Suppressor macrophage treated with lipopolysaccharide for 4 hours (primary cell): ENCODE results near the gene BUD13.
"Not testable (repeated sequence)": the region's sequence is repeated elsewhere in the genome, so short reads cannot be mapped to it uniquely, and the experiment has no call there.

Experiments used
- DNase-seq: peaks from one replicate; pipeline ENCODE4 v3.0.0-alpha.2; 2020

The BUD13 gene, protein sequence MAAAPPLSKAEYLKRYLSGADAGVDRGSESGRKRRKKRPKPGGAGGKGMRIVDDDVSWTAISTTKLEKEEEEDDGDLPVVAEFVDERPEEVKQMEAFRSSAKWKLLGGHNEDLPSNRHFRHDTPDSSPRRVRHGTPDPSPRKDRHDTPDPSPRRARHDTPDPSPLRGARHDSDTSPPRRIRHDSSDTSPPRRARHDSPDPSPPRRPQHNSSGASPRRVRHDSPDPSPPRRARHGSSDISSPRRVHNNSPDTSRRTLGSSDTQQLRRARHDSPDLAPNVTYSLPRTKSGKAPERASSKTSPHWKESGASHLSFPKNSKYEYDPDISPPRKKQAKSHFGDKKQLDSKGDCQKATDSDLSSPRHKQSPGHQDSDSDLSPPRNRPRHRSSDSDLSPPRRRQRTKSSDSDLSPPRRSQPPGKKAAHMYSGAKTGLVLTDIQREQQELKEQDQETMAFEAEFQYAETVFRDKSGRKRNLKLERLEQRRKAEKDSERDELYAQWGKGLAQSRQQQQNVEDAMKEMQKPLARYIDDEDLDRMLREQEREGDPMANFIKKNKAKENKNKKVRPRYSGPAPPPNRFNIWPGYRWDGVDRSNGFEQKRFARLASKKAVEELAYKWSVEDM

DNA sequence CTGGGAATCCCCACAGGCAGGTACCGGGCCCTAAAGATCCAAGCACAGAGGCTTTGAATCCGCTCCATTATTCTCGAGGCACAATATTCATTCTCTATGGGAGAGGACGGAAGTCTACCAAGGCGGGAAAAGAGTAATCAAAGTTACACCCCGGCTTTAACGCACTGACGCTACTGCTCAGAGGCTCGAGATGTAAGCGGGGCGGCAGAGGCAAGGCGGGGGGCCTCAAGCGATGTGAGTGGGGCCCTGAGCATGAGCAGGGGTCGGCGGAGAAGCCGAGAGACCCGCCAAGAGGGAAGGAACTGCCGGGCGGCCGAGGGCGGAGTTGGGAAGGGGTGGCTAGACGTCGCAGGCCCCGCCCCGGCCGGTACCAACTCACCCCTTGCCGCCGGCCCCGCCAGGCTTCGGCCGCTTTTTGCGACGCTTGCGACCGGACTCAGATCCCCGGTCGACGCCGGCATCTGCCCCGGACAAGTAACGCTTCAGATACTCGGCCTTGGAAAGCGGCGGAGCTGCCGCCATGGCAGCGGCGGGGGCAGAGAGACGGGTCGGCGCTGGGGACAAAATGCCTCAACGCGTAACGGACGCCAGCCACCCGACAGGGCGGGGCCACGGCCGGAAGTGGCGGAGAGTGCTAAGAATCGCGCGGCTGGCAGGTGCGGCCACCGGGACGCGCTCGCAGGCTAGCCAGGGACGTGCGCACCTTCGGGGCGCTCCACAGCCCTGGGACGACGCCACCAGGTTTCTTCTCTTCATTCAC lies at the start of gene BUD13:
Gene BUD13, minus strand, starts transcription at position 545 of the 760 bp plus-strand sequence. Its CDS starts 23 bp downstream, at position 522.
- peak; percentile 92 for DNase-seq

DNA sequence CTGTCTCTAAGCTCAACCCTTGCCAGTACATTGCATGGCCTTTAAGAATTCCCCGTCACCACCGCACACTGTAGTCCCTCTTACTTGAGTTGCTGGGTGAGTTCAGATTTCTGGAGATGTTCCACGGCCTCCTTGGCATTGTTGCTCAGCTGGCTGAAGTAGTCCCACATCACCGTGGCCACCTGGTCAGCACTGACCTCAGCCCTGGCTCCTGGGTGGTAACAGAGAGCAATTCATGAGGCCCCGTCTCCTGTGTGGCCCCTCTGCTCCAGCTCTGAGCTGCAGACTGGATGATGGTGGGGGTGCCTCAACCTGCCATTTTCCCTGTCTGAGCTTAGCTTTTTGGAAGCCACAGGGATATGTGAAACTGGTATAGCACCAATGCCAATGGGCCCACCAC lies 49.8 kb upstream of the BUD13 start:
- DNase-seq = no peak

DNA sequence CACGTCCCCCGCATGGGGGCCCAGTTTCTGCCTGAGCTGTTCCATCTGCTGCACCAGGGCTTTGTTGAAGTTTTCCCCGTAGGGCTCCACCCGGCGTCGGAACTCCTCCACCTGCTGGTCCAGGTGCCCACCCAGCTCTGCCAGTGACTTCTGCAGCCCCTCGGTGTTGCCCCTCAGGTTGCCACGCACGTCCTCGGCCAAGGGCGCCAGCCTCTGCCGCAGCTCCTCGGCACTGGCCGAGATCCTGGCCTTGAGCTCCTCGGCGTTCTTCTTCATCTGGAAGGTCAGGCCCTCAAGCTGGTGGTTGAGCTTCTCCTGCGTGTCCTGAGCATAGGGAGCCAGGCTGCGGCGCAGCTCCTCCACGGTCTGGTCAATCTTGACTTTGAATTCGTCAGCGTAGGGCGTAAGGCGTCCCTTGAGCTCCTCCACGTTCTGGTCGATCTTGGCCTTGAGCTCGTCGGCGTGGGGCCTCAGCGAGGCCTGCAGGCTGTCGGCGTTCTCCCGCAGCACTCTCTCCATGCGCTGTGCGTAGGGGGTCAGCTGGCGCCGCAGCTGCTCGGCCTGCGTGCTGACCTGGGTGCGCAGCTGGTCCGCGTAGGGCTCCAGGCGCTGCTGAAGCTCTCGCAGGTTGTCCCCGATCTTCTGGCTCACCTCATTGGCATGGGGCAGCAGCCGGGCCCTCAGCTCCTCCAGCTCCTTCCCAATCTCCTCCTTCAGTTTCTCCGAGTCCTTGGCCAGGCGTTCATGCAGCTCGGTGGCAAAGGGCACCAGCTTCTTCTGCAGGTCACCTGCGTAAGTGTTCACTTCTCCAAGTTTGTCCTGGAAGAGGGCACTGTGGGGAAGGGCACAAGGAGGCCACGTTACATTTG lies 48.5 kb upstream of the BUD13 start:
- DNase-seq = no peak

DNA sequence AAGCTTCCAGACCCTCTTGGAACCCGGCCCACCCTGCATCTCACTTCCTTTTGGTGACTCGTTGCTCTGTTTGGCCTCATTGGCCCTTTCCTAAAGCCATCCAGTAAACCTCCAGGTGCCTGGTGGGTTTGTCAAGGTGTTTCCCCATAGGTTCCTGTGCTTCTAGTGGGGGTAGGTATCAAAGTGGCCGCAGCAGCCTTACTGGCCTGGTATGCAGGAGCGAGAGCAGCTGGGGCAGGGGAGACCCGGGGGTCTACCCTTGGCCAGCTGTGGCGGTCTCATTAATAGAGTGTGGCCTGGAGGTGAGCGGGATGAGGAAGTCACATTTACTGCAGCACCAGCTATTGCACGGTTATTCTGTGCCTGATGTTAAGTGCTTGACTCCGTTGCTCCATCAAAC lies 46.3 kb upstream of the BUD13 start:
- DNase-seq = no peak

DNA sequence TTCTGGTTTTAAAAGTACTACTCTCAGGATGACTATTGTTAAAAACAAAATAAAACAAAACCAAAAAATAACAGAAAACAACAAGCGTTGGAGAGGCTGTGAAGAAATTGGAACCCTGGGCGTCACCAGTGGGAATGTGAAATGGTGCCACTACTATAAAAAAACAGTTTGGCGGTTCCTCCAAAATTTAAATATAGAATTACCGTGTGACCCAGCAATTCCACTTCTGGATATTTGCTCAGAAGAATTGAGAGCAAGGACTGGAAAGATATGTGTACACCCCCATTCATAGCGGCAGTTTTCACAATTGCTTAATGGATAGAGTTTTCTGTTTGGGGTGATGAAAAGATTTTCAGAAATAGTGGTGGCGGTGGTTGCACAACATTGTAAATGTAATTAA lies 41.7 kb upstream of the BUD13 start:
- no peak for DNase-seq

DNA sequence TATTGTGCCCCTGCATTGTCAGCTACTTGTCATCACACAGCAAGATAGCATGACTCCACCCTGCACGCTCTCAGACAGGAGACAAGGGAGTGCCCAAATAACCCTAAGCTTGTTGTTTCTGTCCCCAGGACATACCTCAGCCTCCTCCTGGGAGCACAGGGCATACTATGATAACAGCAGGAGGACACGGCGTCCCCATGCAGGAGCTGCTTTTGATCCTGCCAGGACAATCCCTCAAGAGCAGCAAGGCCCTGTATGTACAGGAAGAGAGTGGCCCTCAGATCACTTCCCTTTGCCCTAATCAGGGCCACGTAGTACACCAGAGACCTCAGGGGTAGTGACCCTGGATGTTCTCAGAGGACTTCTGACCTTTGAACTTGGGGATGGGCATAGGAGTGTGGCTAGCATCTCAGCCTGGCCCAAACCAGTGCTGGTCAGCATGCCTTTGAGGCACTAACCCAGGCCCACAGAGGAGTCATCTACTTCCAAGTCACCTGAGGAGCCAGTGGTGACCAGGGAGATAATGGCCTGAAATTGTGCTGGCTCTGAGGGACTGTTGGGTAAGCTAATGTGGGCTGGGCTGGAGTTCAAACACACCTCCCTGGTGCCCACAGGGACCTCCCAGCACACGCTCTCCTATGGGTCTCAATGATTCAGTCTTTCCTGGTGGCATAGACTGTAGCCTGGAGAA lies 41.1 kb upstream of the BUD13 start:
- no peak for DNase-seq

DNA sequence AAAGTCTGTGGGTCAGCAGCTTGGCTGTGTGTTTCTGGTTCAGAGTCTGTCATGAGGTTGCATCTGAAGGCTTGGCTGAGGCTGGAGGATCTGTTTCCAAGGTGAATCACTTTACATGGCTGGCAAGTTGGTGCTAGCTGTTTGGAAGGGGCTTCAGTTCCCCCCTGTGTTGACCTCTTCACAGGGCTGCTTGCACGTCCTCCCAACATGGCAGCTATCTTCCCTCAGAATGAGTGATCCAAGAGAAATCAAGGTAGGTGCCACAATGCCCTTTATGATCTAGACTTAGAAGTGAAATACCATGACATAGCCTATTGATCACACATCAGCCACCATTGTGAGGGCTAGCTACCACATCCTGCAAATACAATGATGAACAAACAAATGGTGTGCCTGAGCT lies 40.4 kb upstream of the BUD13 start:
- DNase-seq = no peak

DNA sequence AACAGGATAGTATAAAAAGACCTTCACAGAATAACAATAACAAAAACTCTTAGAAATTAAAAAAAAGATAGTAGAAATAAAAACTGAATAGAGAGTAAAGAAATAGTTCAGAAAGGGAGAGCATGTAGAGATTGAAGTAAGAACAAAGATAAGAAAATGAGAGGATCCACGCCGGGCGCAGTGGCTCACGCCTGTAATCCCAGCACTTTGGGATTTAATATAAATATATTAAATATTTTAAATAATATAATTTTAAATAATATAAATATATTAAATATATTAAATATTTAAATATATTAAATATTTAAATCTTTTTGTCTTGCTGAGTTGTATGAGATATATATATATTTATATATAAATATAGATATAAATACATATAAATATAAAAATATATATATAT lies 39.3 kb upstream of the BUD13 start:
- DNase-seq = no peak

DNA sequence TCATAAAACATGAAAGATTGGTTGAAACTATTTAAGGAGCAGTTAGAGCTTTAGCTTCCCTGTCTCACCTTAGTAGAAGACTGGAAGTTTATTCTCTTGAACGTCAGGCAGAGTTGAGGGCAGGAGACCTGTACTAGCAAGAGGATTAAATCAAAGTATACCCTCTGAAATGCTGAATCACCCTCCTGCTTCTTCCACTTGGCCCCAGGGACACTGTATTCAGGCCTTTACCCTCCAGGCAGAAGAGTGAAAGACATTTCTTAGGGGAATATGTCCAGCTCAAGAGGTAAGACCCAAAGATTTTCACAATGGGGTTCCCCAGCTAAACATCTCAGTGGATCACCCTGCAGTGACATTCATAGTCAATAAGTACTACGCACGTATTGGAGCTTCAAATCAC lies 38.4 kb upstream of the BUD13 start:
- DNase-seq = no peak

DNA sequence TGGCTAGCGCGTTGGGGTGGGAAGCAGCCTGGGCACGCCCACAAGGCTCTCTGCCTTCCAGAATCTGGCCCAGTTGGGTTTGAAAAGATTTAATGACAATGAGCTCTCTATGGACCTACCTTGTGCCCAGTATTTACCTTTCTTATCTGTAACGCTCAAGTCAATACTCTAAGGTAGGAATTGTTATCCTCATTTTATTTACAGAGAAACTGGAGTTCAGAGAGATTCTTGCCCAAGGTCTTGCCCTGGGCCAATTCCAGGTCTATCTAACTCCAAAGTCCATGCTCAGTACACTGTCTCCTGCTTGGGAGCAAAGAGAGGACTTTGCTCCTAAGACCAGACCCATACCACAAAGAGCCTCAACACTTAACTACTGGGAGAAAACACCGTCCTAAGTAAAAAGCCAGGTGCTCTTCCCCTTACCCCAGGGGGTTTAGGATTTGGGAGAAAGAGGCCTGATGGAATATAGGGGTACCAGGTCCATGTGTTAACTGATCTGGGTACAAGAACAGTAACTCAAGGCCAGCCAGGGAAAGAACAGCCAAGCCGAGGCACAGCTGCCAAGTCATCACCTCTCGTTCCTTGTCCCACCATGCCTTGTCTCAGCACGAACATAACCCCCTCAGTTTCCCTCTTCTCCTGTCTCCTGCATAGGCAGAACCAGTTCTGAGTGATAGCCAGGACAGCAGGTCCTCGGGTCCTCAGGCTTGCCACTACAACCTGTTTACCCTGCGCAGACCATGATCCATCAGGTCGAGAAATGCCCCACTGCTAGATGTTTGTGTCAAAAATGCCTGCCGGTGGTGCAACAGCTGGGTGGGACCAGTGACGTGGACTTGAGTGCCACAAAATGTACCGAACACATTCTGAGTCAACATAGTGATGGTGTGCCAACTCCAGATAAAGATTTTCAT lies 35.7 kb upstream of the BUD13 start:
- DNase-seq = no peak

DNA sequence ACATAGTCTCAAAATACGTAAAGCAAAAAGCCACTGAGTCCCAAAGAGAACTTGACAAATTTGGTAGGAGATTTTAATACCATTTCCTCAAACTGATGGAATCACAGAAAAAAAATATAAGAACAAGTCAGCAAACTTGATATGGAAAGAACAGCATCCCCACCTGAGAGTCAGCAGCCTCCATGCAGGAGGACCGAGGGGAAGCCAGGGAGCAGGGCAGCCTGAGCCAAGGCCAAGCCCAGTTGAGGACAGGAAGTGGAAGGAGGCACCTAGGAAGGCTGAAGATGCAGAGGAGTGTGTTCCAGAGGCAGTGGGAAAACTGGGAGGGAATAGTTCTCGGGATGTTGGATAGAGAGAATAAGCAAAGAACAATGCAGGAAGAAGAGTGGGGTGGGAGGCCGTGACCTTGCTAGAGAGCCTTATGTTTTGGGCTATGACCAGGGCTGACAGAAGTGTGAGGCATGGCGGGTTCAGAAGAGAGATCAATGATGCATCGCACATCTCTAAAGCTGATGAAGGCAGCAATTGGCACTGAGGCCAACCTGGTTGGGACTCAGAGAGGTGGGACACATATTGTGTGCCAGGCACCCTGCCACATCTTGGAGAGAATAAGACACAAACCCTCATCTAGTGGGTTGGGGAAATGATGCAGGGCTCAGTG lies 34.9 kb upstream of the BUD13 start:
- no peak for DNase-seq

DNA sequence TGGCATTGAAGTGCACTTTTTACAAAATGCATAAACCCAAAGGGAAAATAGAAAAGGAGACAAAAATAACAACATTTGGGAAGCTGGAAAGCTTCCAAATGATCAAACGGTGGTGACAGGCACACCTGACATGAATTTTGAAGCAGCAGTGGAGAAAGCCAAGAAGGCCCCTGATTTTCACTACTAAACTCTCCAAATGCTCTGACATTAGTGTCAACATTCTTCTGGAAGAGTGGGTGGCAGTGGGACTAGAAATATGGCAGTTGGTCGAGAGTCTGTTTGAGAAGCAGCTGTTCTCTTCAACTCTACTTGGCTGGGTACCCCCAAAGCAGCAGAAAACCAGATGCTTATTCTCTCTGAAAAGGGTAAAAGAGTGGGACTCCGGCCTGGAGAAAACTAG lies 31.2 kb upstream of the BUD13 start:
- no peak for DNase-seq

DNA sequence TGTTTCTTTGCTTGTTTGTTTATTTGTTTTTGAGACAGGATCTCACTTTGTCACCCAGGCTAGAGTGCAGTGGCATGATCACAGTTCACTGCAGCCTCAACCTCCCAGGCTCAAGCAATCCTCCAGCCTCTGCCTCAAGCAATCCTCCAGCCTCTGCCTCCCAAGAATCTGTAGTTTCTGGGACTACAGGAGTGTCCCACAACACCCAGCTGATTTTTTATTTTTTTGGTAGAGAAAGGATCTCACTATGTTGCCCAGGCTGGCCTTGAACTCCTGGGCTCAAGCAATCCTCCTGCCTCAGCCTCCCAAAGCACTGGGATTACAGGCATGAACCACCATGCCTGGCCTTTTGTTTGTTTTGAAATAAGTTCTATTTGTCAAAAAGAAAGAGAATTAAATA lies 28.9 kb upstream of the BUD13 start:
- DNase-seq = not testable (repeated sequence)

DNA sequence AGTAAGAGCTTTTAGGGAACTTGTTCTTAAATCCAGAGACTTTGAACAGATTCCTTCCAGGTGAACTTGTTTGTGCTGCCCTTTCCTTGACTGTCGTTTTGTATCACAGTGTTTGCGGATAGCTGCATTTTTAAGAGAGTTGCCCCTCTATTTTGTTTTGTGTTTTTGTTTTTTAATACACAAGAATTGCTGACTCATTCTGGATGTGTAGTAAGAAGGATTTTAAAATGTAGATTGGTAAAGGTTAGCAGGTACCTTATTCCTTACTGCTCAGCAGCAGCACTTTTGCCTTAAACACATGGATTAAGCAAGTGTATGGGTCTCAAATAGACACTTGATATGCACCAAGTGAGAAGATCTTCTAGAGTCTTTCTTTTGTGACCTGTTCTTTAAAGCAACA lies 27.8 kb upstream of the BUD13 start:
- no peak for DNase-seq

DNA sequence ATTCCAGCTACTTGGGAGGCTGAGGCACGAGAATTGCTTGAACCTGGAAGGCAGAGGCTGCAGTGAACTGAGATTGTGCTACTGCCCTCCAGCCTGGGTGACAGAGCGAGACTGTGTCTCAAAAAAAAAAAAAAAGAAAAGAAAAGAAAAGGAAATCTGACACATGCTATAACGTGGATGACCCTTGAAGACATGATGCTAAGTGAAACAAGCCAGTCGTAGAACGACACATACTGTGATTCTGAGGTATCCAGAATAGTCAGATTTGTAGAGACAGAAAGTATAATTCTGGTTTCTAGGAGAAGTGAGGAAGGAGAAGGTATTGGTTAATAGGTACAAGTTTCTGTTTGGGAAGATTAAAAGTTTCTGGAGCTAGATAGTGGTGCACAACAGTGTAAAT lies 25.6 kb upstream of the BUD13 start:
- DNase-seq = no peak

DNA sequence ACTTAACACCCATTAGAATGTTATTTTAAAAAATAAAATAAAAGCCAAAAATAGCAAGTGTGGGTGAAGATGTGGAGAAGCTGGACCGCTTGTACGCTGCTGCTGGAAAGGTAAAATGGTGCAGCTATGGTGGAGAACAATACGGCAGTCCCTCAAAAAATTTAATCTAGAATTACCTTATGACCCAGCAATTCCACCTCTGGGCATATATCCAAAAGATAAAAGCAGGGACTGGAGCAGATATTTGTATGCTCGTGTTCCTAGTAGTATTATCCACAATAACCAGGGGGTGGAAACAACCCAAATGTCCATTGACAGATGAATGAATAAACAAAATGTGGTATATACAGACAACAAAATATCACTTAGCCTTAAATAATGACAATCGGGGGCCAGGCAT lies 25.0 kb upstream of the BUD13 start:
- DNase-seq = no peak

DNA sequence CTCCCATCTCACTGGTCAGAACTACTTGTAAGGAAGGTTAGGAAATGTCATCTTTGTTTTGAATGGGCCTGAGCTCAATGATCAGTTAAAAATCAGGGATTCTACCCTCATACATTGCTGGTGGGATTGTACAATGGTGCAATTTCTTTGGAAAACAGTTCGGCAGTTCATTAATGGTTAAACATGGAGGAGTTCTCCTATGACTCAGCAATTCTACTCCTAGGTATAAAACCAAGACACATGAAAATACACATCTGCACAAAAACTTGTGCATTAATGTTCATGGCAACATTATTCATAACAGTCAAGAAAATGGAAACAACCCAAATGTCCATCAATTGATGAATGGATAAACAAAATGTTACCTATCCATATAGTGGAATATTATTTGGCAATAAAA lies 23.8 kb upstream of the BUD13 start:
- DNase-seq = no peak

DNA sequence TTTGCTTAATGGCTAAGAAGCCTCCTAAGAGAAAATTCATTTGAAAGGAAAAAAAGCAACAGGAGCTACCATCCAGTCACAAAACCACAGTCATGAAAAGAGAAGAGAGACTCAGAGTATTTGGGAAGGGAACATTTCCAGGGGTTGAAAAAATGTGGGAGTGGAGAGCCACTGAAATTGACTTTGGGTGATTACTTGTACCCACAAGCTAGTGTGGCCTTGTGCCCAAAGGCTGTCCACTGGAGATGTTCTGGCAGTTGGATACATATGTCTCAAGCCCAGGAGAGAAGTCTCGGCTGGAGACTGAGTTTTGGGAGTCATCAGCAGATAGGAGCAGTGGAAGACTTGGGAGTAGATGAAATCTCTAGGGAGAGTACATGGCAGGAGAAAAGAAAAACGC lies 22.1 kb upstream of the BUD13 start:
- no peak for DNase-seq

DNA sequence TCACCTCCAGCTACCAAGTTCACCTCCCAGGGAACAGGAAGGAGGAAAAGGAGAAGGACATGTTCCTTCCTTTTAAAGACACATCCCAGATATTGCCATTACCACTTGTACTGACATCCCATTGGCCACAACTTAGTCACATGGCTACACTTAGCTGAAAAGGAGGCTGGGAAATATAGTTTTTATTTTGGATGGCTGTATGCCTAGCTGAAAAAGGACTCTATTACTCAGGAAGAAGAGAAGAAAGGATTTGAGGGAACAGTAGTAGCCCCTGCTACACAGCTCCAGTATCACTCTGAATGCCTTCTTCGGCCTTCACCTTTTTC lies 20.9 kb upstream of the BUD13 start:
- no peak for DNase-seq

DNA sequence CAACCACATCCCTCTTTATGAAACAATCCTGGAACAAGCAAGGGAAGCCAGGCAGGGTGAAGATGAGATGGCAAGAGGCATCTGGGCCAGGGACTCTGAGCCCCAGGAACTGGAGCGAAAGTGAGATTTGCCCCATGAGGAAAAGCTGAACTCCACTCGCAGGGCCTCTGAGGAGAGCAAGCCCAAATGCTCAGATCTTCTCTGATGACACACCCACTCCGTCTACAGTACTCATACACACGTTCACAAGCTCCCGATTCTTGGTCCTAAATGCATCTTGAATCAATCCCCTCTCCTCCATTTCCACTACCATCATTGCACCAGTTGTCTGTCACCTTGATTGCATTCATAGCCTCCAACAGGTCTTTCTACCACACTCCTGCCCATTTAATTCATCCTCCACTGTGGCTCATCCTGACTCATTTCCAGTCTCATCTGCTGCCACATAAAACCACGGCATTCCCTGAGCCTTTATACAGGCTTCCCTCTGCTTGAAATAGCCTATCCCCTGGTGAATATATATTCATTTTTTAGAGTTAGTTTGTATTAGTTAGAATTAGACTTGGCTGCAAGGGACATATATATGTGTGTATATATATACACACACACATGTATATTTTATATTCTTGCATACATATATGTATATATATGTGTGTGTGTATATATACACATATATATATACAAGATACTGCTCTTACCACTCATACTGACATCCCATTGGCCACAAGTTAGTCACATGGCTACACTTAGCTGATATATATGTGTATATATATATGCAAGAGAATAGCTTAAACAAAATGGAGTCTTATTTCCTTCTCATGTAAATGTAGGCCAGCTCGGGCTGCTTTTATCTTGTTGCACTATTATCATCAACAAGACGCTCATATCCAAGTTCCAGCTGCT lies 20.3 kb upstream of the BUD13 start:
- no peak for DNase-seq
